PC-3 (cell line): ENCODE results near the gene RBSN.

Experiments
- EZH2 ChIP-seq: fragments of 300-600 bp; sonication (generic); IDR thresholded peaks from one replicate; pipeline ENCODE4 v1.6.1; 2017; ENCODE audit warnings: antibody characterized with exemption, mild to moderate bottlenecking, low read length; ENCODE audit not compliant: unreplicated experiment
- EZH2phosphoT487 ChIP-seq: fragments of 300-600 bp; sonication (generic); IDR thresholded peaks from 2 replicates; pipeline ENCODE4 v1.6.1; 2018; ENCODE audit warnings: mild to moderate bottlenecking, antibody characterized with exemption, low read length, borderline replicate concordance
- TF ChIP-seq, protein P1 (sequence below): fragments of 300-600 bp; sonication (generic); conservative IDR thresholded peaks from 2 replicates; pipeline ENCODE4 v1.5.1; 2017; ENCODE audit warnings: antibody characterized with exemption, low read depth, mild to moderate bottlenecking, low read length

GRCh38 chr3:15066467-15066866 lies 32.5 kb downstream of the RBSN start:
- TF ChIP-seq, protein P1, sequence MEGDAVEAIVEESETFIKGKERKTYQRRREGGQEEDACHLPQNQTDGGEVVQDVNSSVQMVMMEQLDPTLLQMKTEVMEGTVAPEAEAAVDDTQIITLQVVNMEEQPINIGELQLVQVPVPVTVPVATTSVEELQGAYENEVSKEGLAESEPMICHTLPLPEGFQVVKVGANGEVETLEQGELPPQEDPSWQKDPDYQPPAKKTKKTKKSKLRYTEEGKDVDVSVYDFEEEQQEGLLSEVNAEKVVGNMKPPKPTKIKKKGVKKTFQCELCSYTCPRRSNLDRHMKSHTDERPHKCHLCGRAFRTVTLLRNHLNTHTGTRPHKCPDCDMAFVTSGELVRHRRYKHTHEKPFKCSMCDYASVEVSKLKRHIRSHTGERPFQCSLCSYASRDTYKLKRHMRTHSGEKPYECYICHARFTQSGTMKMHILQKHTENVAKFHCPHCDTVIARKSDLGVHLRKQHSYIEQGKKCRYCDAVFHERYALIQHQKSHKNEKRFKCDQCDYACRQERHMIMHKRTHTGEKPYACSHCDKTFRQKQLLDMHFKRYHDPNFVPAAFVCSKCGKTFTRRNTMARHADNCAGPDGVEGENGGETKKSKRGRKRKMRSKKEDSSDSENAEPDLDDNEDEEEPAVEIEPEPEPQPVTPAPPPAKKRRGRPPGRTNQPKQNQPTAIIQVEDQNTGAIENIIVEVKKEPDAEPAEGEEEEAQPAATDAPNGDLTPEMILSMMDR, result no peak
- TF ChIP-seq EZH2phosphoT487, result no peak
- no peak for TF ChIP-seq EZH2
